Right renal cortex interstitium (tissue), 3 donors: Measurements from ENCODE around the gene PNPO. TPM values are rescaled to one million over a fixed set of nuclear protein-coding genes. Genes with fewer than 3 reads are reported as not detected.

Experiments used
- DNase-seq, 3 donors: peaks; one replicate each; pipeline ENCODE4 v3.0.0-alpha.2; 2013; ENCODE audit warnings: low read depth in 3 of 3, low spot score in 2 of 3
- polyA plus RNA-seq, 3 donors: library from polyadenylated mRNA; unstranded; fragments of 120-200 nt; gene quantifications; one replicate each; pipeline ENCODE4 v1.2.1, GENCODE V29; 2013; ENCODE audit not compliant: insufficient read length in 3 of 3

PNPO gene
- polyA plus RNA-seq, 3 donors: 17.5 to 20.2 (median 19.6) TPM

GRCh38 chr17:47994724-47995123 lies 53.4 kb downstream of the PNPO start:
- no peak for DNase-seq

- no peak for DNase-seq
Observed at GRCh38 chr17:47995241-47995935, 54.0 kb downstream of the PNPO start.

- DNase-seq: no peak
Observed at GRCh38 chr17:47996201-47996600, 54.8 kb downstream of the PNPO start.

GRCh38 chr17:47997586-47997985 lies 56.2 kb downstream of the PNPO start:
- DNase-seq: no peak

- DNase-seq: no peak
Observed at GRCh38 chr17:47998044-47998443, 56.7 kb downstream of the PNPO start.

Other genes starting within 250 kb of the PNPO start
- 10 to 100 TPM; 20.0 to 22.5 (median 22.0) TPM for gene TBKBP1, start 247.4 kb upstream of the PNPO start, polyA plus RNA-seq
- under 1 TPM; 0.10 to 0.17 (median 0.13) TPM for gene TBX21, start 208.3 kb upstream of the PNPO start, polyA plus RNA-seq
- 10 to 100 TPM in 2 of 3 donors, 1 to 10 TPM in 1; 9.3 to 12.3 (median 11.7) TPM for gene OSBPL7, start 119.8 kb upstream of the PNPO start, polyA plus RNA-seq
- gene MRPL10, start 110.0 kb upstream of the PNPO start, polyA plus RNA-seq: 10 to 100 TPM; 55.6 to 57.8 (median 55.8) TPM
- 1 to 10 TPM; 2.4 to 2.8 (median 2.4) TPM for gene LRRC46, start 109.9 kb upstream of the PNPO start, polyA plus RNA-seq
- gene SCRN2, start 100.3 kb upstream of the PNPO start, polyA plus RNA-seq: 10 to 100 TPM; 40.6 to 61.8 (median 55.4) TPM
- 1 to 10 TPM; 2.4 to 2.9 (median 2.6) TPM for gene SP6, start 90.4 kb upstream of the PNPO start, polyA plus RNA-seq
- gene SP2, start 45.3 kb upstream of the PNPO start, polyA plus RNA-seq: 10 to 100 TPM; 20.1 to 21.7 (median 20.7) TPM
- 10 to 100 TPM; 22.6 to 25.9 (median 24.6) TPM for gene PRR15L, start 16.3 kb downstream of the PNPO start, polyA plus RNA-seq
- 100 to 1,000 TPM; 117 to 147 (median 140) TPM for gene CDK5RAP3, start 29.5 kb downstream of the PNPO start, polyA plus RNA-seq
- 10 to 100 TPM; 17.5 to 18.9 (median 18.7) TPM for gene COPZ2, start 96.2 kb downstream of the PNPO start, polyA plus RNA-seq
- 100 to 1,000 TPM; 264 to 274 (median 266) TPM for gene NFE2L1, start 106.8 kb downstream of the PNPO start, polyA plus RNA-seq
- gene CBX1, start 159.9 kb downstream of the PNPO start, polyA plus RNA-seq: 100 to 1,000 TPM; 204 to 213 (median 212) TPM
- gene SNX11, start 166.2 kb downstream of the PNPO start, polyA plus RNA-seq: 10 to 100 TPM; 17.1 to 19.2 (median 18.0) TPM